Right lobe of liver (tissue), 6 donors: ENCODE data around the gene HCAR1. TPM values are rescaled to one million over a fixed set of nuclear protein-coding genes. Genes with fewer than 3 reads are reported as not detected.
"Not testable (repeated sequence)": the region's sequence is repeated elsewhere in the genome, so short reads cannot be mapped to it uniquely, and the experiment has no call there.

ENCODE experiments used
- ATAC-seq, 4 donors: fragments of 200-7000 bp; cut with Tn5 transposase; one replicate each; pipeline ENCODE4 v1.9.1; 2020; ENCODE audit warnings: mild to moderate bottlenecking in 4 of 4, moderate library complexity in 4 of 4
- DNase-seq, 3 donors: peaks; one replicate each; pipeline ENCODE4 v3.0.0-alpha.2; 2020
- H3K27ac ChIP-seq, 3 donors: fragments of 200-600 bp; one replicate each; pipeline ENCODE4 v1.8.0; 2022
- H3K27me3 ChIP-seq, 2 donors: fragments of 200-600 bp; one replicate each; pipeline ENCODE4 v1.8.0; 2022
- H3K36me3 ChIP-seq, 4 donors: fragments of 200-600 bp; sonication (generic) in 1 of 4; one replicate each; pipeline versions ENCODE4 v1.5.1 to v1.8.0; 2017 to 2022; ENCODE audit warnings: control low read depth in 1 of 4
- H3K4me1 ChIP-seq, 4 donors: fragments of 200-600 bp; sonication (generic) in 1 of 4; one replicate each; pipeline versions ENCODE4 v1.5.1 to v1.8.0; 2017 to 2022; ENCODE audit warnings: control low read depth in 1 of 4
- H3K4me3 ChIP-seq, 3 donors: fragments of 200-600 bp; one replicate each; pipeline ENCODE4 v1.8.0; 2022
- H3K9me3 ChIP-seq, 4 donors: fragments of 200-600 bp; sonication (generic) in 1 of 4; one replicate each; pipeline versions ENCODE4 v1.5.1 to v1.8.0; 2017 to 2022; ENCODE audit warnings: control low read depth in 1 of 4
- POLR2A ChIP-seq: fragments of 450-650 bp; IDR thresholded peaks from one replicate; pipeline ENCODE4 v1.6.1; 2017; ENCODE audit warnings: antibody characterized with exemption, mild to moderate bottlenecking
- WGBS: methylation state at CpG from one replicate; pipeline ENCODE4 v1.1.6; 2018; ENCODE audit warnings: low coverage, low lambda C conversion rate; ENCODE audit not compliant: insufficient coverage; ENCODE audit errors: missing lambda C conversion rate; 5-methylcytosine and 5-hydroxymethylcytosine counted together
- intact Hi-C, 2 donors: fragments of 100-400 bp; cut with DNase I; formaldehyde crosslinking; loops; one replicate each; pipeline versions ENCODE4 v1.11.2 to v1.14.1; 2022
- total RNA-seq, 6 experiments: library from RNA; depleted of rRNA in 2 of 6; stranded (reverse); fragments of >200 nt in 2 of 6; fragmentation: NEBNext Ultra II Directional in 3 of 6; extraction: Animal tissue kit (Norgen Biotek cat#: 25700) in 3 of 6; gene quantifications; one replicate each; pipeline versions ENCODE4 v1.1.0 to v1.2.4, GENCODE V29; 2016 to 2023
- TF ChIP-seq, protein P1 (sequence below), 4 donors: fragments of 200-600 bp in 3 of 4; fragments of 450-650 bp in 1 of 4; IDR thresholded peaks; one replicate each; pipeline versions ENCODE4 v1.5.1 to v1.8.0; 2016 to 2022; ENCODE audit warnings: antibody characterized with exemption in 4 of 4, mild to moderate bottlenecking in 2 of 4
- donor health status: DM: no; HTN: yes; CAD: no.
- donor health status: DM: no; HTN: no; CAD: no.
- donor health status: DM: no; HTN: no; CAD: no.
- donor health status: DM: no; HTN: yes; CAD: no.
- donor health status: DM: no; HTN: yes; CAD: no.

Gene HCAR1
- total RNA-seq, 6 experiments from 2014 or later, result not detected

DNA sequence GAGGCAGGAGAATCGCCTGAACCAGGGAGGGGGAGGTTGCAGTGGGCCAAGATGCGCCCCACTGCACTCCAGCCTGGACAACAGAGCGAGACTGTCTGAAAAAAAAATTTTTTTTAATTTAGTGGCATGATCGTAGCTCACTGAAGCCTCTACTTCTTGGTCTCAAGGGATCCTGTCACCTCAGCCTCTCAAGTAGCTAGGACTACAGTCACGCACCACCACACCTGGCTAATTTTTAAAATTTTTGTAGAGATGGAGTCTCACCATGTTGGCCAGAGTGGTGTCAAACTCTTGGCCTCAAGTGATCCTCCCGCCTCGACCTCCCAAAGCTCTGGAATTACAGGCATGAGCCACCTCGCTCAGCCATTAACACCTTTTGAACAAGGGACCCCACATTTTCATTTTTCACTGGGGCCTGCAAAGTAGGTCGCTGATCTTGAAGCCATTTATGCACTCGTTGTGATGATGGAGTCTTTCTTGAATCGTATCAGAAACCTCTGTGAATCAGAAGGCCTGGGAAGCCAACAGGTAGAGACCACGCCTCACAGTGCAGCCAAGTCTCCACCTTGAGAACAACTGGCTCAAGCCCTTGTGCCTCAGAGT lies 5.9 kb downstream of the HCAR1 start:
- WGBS, result 78% methylated on average over 9 of the region's 12 CpGs
- intact Hi-C loops, result no loop called here
- Histone ChIP-seq H3K4me1 (no peaks in the 10 kb centered on the region), H3K4me3 (no peak overlapping the region), H3K9me3 (no peaks in the 10 kb centered on the region), H3K27ac (no peak overlapping the region), H3K36me3 (no peaks in the 10 kb centered on the region), H3K27me3 (no peaks in the 10 kb centered on the region)
- no peak for ATAC-seq
- DNase-seq, result no peak
- no peak for TF ChIP-seq POLR2A
- TF ChIP-seq, protein P1, sequence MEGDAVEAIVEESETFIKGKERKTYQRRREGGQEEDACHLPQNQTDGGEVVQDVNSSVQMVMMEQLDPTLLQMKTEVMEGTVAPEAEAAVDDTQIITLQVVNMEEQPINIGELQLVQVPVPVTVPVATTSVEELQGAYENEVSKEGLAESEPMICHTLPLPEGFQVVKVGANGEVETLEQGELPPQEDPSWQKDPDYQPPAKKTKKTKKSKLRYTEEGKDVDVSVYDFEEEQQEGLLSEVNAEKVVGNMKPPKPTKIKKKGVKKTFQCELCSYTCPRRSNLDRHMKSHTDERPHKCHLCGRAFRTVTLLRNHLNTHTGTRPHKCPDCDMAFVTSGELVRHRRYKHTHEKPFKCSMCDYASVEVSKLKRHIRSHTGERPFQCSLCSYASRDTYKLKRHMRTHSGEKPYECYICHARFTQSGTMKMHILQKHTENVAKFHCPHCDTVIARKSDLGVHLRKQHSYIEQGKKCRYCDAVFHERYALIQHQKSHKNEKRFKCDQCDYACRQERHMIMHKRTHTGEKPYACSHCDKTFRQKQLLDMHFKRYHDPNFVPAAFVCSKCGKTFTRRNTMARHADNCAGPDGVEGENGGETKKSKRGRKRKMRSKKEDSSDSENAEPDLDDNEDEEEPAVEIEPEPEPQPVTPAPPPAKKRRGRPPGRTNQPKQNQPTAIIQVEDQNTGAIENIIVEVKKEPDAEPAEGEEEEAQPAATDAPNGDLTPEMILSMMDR (IDR thresholded peaks at IDR 0.05), result no peak

DNA sequence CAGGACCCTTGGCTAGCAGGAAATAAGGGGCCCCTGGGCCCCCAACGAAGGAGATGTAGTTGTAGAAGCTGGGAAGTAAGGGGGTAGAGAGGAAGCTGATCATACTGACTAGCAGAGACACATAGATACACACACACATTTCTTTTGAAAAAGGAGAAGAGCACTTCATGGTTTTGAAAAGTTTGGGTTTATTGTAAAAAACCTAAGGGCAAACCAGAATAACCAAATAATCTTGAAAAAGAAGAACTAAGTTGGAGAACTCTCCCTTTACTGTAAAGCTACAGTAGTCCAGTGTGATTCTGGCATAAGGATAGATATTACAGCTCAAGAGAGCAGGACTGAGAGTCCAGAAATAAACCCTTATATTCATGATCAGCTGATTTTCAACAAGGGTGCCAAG lies 8.3 kb downstream of the HCAR1 start:
- Histone ChIP-seq H3K27ac (no peak overlapping the region), H3K4me1 (no peaks in the 10 kb centered on the region), H3K4me3 (no peak overlapping the region), H3K9me3 (no peaks in the 10 kb centered on the region), H3K36me3 (no peaks in the 10 kb centered on the region), H3K27me3 (no peaks in the 10 kb centered on the region)
- no peak for DNase-seq
- intact Hi-C loops, result no loop called here
- TF ChIP-seq POLR2A, result no peak
- TF ChIP-seq, protein P1 (IDR thresholded peaks at IDR 0.05), result no peak
- ATAC-seq, result peak in 2 of 4 donors; percentile 19 to 36
- 63% methylated on average over 1 of the region's 1 CpG for WGBS

- Histone ChIP-seq H3K27ac (no peak overlapping the region), H3K36me3 (no peaks in the 10 kb centered on the region), H3K4me3 (no peak overlapping the region), H3K9me3 (no peaks in the 10 kb centered on the region), H3K27me3 (no peaks in the 10 kb centered on the region), H3K4me1 (no peaks in the 10 kb centered on the region)
- intact Hi-C loops, result no loop called here
- DNase-seq (no peak), ATAC-seq (peak in 1 of 4 donors; percentile 28)
- 49% methylated on average over 11 of the region's 11 CpGs for WGBS
- TF ChIP-seq, protein P1 (IDR thresholded peaks at IDR 0.05), result no peak
- TF ChIP-seq POLR2A, result no peak
These were observed 9.5 kb downstream of the HCAR1 start for GRCh38 chr12:122721057-122721545.

DNA sequence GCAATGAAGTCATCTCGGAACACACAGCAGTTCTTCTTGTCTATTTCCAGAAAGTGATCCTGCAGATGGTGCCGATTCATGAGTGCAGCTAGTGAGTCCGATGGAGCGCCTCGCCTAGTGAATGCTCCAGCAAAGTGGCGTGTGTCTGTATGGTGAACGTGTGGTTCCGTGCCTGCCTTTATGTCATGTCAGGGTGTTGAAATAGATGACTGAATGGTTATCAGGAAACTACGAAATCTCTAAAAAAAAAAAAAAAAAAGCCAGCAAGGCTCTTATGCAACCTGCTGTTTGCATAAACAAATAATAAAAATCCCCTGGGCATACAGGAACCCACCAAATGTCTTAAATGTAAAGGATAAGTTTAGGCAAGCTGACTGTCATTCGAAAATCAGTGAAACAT lies 14.0 kb downstream of the HCAR1 start, which contains the start of gene HCAR3:
TSS of gene HCAR3 (minus strand) at position 154 of the 400 bp plus-strand sequence. CDS start at position 80, 74 bp downstream.
- intact Hi-C loops, H3K9me3 ChIP-seq, H3K4me3 ChIP-seq, H3K36me3 ChIP-seq, H3K4me1 ChIP-seq, H3K27me3 ChIP-seq, H3K27ac ChIP-seq: not testable (repeated sequence)
- ATAC-seq, result peak; percentile 23 to 65 (median 42)
- WGBS, result 45% methylated on average over 7 of the region's 10 CpGs
- DNase-seq, result peak in 1 of 3 donors; percentile 40

DNA sequence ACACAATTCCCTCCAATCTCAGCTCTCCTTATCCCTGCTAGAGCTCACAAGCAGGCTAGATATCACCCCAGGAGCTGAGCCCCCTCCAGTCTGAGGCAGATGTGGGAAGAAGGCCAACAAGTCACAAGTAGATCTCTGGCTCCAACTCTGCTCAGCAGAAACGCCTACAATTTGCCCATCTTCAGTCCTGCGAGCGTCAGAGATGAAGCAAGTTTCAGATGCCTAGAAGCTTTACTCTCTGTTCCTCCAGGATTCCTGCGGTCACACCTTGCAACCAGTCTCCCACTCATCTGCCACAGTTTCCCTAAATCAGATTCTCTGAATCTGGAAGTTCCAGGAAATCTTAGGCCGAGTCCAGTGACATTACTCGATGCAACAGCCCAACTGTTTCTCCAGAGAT lies 15.4 kb downstream of the HCAR1 start:
- H3K27ac ChIP-seq, H3K27me3 ChIP-seq, H3K4me1 ChIP-seq, intact Hi-C loops, DNase-seq, H3K36me3 ChIP-seq, H3K4me3 ChIP-seq, H3K9me3 ChIP-seq: not testable (repeated sequence)
- whole genome bisulfite sequencing, result 70% methylated on average over 4 of the region's 6 CpGs
- peak in 1 of 4 donors; percentile 18 for ATAC-seq

GRCh38 chr12:122713491-122714188 lies 17.0 kb downstream of the HCAR1 start:
- intact Hi-C loops, DNase-seq, H3K9me3 ChIP-seq, H3K4me3 ChIP-seq, H3K27ac ChIP-seq, H3K27me3 ChIP-seq, H3K36me3 ChIP-seq, H3K4me1 ChIP-seq: not testable (repeated sequence)
- 89% methylated on average over 2 of the region's 10 CpGs for WGBS
- ATAC-seq, result peak in 3 of 4 donors; percentile 38 to 61 (median 45)

GRCh38 chr12:122711266-122711665 lies 19.4 kb downstream of the HCAR1 start:
- ATAC-seq, DNase-seq, H3K4me1 ChIP-seq, H3K27me3 ChIP-seq, H3K27ac ChIP-seq, H3K9me3 ChIP-seq, H3K4me3 ChIP-seq, H3K36me3 ChIP-seq, intact Hi-C loops: not testable (repeated sequence)
- 33% methylated on average over 1 of the region's 1 CpG for WGBS

- H3K4me3 ChIP-seq, H3K27ac ChIP-seq, H3K4me1 ChIP-seq, intact Hi-C loops, H3K36me3 ChIP-seq, ATAC-seq, H3K9me3 ChIP-seq, H3K27me3 ChIP-seq: not testable (repeated sequence)
- DNase-seq, result peak in 1 of 3 donors; percentile 8
- WGBS, result 82% methylated on average over 2 of the region's 2 CpGs
These were observed 20.3 kb downstream of the HCAR1 start for GRCh38 chr12:122710341-122710740.
